T1000 (cell line): ENCODE measurements around the gene SUFU.

ENCODE experiments used
- DNase-seq: peaks from one replicate; lab custom pipeline; 2025; ENCODE audit warnings: mixed read lengths; lab: John Stamatoyannopoulos, UW

The SUFU gene

DNA sequence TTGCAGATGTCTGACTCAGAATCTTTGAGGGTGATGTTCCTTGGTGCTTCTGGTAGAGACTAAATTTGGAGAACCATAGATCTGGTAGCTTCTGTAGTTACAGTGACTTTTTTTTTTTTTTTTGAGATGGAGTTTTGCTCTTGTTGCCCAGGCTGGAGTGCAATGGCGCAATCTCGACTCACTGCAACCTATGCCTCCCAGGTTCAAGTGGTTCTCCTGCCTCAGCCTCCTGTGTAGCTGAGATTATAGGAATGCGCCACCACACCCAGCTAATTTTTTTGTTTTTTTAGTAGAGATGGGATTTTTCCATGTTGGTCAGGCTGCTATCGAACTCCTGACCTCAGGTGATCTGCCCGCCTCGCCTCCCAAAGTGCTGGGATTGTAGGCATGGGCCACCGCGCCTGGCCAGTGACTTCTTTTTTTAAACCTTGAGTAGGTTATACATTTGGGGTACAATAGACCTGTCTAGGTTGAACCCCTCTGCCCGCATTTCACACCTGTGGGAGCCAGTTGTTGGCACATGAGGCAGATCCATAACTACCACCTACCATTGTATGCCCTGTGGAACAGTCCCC is 47.0 kb downstream of the SUFU start:
- no peak for DNase-seq

DNA sequence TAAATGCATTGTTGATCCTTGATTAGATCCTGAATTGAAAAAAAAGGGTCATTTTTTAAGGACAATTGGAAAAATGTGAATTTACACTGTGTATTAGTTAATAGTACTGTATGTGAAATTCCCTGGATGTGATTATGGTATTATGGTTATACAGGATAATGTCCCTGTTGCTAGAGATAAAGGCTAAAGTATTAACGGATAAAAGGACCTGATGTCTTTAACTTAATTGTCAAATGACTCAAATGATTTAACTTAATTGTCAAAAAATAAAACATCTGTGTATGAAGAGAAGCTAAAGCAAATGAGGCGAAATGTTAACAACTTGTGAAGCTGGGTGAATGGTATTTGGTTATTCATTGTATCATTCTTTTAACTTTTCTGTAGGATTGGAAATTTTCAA is 48.8 kb downstream of the SUFU start:
- no peak for DNase-seq

DNA sequence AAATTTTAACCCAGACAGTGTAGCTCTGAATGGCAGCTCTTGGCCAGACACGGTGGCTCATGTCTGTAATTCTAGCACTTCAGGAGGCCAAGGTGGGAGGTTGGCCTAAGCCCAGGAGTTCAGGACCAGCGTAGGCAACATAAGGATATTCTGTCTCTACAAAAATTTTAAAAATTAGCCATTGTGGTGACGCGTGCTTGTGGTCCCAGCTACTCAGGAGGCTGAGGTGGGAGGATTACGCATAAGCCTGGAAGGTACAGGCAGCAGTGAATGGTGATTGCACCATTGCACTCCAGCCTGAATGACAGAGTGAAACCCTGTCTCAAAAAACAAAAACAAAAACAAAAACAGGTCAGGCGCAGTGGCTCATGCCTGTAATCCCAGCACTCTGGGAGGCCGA is 50.0 kb downstream of the SUFU start:
- DNase-seq: no peak

DNA sequence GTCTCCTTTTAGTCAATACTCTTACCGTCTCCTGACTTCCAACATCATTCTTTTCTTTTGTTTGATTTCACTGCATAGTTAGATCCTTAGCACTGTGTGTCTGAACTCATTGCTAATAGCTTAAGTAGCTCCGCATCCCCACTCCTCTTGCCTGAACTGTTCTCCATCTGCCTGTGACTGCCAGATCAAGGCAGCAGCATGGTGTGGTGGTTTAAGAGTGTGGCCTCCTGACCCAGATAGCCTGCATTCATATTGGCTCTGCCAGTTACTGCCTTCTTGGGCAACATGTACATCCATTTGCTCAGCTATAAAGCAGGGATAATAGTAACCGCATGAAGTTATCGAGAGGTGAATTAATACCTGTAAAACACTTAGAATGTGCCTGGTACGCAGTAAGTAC is 50.8 kb downstream of the SUFU start:
- DNase-seq: no peak

DNA sequence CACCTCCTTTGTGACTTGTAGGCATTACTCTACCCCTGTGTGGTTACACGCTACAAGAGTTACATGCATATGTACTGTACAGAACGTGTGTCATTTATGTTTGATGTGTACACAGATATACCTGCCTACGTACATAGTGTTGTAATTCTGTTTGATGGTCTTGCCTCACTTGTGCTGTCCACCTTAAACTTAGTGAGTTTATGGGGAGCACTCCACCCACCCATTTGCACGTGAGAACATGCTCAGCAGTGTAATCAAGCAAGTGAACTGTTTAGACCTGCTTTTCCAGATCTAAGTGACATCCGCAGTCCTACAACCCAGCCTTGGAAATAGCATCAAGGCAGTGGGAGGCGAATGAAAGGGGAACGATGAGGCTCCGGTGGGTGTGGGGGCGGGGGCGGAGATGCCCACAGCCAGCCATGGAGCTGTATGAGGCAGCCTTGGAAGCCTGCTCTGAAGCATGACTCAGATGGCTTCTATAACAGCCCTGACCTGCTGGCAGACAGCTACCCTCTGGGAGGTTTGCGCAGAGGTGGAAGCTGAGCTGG is 52.1 kb downstream of the SUFU start:
- DNase-seq: no peak

DNA sequence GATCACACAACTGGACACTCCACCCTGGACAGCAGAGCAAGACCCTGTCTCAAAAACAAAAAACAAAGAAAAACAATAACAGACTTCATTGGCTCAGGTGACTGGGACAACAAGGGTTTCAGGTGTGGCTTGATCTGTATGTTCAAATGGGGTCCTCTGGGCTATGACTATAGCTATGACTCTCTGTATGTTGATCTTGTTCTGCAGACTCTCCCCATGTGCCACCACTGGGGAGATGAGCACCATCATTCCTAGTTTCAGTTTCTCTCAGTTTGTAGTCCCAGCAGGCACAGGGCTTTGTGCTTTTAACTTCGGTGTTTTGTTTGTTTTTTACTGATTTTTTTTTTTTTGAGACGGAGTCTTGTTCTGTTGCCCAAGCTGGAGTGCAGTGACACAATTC is 53.8 kb downstream of the SUFU start:
- DNase-seq: no peak

DNA sequence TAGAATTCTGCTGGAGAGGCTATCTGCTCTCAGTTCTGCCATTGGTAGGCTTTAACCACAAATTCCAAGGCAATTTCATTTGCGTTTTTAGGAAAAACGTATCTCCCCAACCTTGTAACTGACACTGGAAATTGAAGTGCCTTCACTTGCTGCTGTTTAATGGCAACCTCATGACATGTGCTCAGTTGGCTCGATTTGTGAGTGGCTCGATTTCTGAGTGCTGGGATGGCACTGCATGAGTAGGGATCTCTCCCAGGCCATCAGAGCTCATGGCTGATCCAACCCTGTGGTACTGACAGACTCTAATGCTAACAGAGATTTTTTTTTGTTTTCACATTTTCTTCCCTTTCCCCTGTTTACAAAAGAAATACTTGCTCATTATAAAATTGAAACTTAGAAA is 56.0 kb downstream of the SUFU start:
- DNase-seq: no peak

DNA sequence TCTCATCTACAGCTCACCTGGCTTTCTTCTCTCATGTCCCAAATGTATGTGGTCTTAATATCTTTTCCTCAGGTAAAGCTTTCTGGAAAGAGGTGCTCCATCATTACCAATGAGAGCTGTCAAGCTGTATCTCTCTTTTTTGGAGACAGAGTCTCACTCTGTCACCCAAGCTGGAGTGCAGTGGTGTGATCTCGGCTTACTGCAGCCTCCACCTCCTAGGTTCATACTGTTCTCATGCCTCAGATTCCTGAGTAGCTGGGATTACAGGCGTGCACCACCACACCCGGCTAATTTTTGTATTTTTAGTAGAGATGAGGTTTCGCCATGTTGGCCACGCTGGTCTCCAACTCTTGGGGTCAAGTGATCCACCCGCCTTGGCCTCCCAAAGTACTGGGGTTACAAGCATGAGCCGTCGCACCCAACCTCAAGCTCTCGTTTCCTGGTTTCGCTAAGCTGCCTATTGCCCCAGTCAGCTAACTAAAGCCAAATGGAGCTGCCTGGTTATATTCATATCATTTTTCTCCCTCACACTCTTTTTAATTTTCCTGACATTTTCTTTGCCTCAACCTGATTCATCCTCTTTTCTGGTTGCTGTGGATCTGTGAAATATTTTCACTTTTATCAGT is 60.5 kb downstream of the SUFU start:
- DNase-seq: no peak

DNA sequence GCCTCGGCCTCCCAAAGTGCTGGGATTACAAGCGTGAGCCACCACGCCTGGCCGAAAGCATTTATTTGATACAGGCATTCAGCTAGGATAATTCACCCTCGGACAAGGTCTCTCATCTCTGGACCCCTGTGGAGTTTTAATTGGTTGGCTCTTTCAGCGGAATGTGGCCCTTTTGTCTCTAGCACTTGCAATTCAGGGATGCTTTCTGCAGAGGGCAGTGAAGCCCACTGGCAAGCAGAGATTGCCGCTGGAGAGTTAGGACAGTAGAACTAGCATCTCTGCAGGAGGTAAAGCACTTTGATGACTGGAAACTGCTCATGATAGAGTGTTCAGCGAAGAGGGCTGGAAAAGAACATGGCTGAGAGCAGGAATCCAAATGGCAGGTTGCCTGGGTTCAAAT is 62.0 kb downstream of the SUFU start:
- DNase-seq: no peak

DNA sequence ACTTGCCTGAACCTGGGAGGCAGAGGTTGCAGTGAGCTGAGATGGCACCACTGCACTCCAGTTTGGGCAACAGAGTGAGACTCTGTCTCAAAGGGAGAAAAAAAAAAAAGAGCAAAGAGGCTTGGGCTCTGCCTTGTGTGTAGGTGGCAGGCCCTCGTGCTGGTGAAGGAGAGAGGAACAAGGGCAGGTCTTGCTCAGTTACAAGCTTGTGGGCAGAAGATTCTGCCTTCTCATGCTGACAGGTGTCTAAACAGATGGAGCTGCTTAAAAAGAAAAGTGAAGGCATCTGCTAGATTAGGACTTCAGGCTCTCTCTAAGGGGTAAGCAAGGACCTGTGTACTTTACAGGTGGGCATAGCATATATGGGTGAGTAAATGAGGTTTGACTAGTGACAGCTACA is 75.0 kb downstream of the SUFU start:
- no peak for DNase-seq

DNA sequence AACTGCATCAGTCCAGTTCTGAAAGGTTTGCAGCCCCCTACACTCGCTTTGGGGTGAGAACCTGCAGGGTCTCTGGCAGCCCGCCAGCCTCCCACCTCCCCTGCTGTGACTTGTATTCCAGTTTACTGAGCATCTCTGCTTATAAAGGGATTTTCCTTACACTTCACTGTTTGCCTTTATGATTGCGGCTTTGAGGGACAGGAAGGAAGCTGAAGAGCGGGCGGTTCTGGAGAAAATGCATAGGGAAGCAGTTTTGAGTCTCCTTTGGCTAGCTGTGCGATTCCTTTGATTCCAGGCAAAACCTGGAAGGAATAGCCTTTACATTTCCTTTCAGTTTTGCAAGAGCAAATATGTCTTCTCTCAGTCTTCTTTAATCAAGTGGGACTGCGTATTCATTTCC is 75.6 kb downstream of the SUFU start:
- DNase-seq: no peak

DNA sequence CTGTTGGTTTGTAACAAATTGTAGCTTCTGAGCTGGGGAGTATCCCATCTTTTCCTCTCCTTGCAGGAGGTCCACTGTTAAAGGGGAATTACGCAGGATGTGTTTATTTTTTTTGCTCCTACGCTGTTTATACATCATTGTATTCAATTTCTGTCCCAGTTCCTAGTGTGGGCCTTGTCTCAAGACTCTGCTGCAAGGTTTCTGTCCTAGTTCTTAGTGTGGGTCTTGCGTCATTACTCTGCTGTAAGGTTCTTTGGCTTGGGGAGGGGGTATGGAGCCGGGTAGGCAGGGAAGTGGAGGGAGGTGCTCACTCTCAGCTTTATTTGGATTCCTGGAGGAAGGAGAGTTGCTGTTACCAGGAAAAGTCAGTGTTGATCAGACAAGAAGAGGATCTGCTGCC is 76.5 kb downstream of the SUFU start:
- DNase-seq: no peak

DNA sequence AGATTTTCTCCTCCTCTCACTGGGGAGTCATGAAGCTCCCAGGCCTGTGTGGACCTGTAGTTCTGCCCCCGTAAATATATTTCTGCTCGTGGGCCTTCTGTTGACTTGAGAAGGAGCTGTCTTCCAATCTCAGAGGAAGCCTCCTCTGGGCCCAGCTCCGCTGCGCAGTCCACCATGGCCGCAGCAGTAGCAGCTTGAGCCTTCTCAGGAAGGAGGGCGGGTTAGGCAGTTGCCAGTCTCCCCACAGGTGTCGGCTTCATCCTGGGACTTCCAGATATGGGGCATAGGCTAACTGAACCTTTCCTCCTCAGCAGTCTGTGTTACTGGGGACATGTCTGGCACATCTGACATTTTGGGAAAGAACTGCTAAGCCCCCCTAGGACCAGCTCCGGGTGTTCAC is 77.6 kb downstream of the SUFU start:
- DNase-seq: no peak

DNA sequence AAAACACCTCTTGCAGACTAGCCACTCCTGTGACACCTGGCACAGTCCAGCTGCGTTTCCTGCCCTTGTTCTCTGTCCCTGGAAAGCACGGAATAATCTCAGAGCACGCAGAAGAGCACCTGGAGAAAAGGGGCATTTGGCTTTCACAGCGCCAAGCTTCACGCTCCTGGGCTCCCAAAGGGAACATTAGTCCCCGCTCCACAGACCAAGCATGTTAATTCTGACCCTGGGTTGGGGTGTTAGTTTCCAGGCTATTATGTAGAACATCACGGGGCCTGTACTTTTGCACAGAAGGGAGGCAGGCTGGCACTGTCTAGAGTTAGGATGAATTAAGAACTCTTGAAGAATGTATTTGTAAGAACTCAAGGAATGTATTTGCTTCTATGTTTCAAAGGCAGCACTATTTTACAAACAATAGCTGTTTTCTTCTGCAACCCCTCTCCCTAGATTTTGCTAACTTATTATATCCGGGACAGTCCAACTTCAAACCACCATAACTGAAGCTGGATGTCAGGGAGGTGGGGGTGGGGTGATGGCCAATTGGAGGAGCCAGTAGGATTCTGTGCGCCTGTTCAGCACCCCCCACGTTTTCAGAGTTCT is 78.3 kb downstream of the SUFU start:
- no peak for DNase-seq

DNA sequence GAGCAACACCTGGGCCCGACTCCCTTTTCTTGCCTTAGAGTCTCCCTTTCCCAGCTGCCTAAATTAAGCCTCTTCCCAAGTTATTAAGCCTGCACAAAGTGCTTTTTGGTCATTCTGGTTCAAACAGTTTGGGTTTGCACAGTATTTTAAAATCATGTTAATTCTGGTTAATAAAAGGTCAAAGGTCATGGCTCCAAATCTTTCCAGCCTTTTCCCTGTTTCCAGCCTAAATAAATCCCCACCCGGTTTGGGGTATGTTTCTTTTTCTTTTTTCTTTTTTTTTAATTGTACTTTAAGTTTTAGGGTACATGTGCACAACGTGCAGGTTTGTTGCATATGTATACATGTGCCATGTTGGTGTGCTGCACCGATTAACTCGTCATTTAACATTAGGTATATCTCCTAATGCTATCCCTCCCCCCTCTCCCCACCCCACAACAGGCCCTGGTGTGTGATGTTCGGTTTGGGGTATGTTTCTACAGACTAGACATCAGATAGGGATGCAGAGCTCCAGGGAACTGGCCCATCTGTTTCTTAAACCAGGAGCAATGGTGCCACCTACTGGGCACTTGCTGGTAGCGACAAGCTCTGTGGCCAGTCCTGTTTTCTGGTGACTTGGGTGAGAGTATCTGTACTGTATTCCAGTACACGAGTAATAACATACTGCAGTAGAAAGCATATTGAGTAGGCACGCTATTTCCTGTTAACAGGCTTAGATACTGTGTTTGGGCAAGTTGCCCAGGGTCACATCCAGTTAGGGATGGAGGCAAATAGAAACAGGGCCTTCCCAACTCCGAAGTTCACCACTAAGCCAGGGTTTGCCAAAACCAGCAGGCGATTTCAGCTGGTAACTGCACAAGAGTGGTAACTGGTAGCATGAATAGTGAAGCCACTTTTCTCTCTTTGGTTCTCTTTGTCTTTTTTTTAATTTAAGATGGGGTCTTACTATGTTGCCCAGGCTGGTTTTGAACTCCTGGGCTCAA is 80.0 kb downstream of the SUFU start:
- DNase-seq: peak; percentile 74

DNA sequence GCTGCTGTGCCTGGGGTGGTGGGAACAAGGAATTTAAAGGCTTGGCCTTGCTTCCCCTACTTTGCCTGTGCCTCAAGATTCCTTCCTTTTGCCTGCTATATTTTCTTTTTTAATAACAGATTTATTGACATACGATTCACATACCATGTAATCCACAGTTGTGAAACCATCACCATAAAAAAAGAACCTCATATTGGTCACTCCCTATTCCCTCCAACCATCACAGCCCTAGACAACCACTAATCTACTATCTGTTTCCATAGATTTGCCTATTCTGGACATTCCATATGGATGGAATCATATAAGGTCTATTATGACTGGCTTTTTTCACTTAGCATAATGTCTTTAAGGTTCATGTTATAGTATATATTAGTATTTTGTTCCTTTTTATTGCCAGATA is 81.3 kb downstream of the SUFU start:
- no peak for DNase-seq

DNA sequence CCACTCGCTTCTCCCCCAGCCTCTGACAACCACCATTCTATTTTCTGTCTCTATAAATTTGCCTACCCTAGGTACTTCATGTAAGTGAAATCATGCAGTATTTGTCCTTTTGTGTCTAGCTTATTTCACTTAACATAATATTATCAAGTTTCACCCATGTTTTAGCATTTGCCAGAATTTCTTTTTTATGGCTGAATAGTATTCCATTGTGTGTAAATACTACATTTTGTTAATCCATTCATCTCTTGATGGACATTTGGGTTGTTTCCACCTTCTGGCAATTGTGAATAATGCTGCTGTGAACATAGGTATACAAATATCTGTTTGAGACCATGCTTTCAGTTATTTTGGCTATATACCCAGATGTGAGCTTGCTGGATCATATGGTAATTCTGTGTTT is 83.1 kb downstream of the SUFU start:
- no peak for DNase-seq

DNA sequence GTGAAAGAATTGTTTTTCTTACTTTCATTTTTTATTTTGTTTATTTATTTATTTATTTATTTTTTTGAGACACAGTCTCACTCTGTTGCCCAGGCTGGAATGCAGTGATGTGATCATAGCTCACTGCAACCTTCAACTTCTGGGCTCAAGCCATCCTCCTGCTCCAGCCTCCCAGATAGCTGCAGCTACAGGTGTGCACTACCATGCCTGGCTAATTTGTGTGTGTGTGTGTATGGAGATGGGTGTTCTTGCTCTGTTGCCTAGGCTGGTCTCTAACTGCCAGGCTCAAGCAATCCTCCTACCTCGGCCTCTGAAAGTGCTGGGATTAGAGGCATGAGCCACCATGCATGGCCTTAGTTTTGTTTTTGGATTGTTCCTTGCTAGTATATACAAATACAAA is 85.1 kb downstream of the SUFU start:
- DNase-seq: no peak

DNA sequence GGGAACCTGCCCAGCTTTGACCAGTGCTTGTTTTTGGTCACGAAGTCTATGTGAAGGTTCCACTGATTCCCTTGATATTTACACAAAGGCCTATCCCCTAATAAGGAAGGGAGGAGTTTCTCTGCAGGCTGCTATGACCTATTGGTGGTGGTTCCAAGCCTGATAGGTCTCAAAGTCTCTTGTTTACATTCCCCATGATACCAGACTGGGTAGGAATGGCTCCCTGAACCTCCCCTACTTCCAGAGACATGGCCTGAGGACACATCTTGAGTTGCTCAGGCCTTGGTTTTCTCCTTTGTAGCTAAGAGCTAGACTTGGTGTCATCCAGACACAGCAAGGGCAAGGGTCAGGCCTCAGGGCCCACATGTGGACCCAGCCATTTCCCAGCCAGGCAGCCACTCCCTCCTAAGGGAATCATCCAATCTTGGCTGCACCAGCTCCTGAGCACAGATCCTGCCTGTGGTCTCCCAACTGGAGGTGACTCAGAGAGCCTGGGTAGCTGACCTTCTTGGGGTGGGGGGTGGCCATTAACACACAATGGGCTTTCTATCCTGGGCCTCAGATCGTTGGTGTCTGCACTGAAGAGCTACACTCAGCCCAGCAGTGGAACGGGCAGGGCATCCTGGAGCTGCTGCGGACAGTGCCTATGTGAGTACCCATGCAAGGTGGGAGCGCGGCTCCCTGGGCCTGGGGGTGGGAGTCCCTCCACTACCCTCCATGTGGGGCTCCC is 89.5 kb downstream of the SUFU start:
- no peak for DNase-seq

DNA sequence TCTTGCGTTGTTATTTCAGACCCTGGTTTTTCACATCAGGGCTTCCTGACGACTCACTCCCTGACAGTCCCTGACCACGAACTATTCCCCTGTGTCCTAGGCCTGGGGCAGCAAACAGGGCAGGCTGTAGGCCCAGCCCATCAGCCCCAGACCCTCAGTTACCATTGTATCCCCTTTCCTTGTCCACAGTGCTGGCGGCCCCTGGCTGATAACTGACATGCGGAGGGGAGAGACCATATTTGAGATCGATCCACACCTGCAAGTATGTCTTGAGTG is 90.0 kb downstream of the SUFU start:
- DNase-seq: no peak

DNA sequence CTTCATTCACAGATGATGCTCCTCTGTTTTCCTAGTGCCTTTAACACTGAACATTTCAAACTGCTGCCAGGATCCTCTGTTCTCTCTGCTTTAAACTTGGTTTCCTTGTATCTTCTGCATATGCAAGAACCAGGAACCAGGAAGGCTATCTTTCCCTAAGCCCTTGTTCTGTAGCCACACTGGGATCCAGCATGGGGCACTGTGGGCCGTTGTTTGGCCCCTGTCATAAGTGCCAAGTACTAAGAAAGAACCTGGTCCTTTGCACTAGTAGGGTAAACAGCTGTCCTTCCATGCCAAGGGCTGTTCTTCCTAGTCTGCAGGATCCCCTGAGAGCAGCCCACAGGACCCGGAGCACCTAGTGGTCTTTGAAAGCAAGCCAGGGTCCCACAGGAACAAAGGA is 91.5 kb downstream of the SUFU start:
- DNase-seq: no peak

DNA sequence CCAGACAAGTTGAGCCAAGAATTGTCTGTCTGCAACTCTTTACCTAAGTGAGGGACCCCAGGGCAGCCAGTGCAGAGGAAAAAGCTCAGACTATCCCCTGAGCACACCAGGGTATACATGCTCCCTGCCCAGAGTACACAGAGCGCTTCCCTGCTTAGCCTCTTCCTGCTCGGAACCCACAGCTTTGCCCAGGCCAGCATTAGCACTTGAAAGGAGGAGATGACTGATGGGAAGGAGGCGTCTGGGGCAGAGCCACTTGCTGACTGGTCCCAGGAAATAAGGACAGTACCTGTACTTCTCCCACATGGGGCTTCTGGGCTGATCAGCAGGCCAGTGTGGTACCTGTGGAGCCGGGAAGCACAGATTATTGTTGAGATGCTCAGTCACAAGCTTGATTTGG is 92.1 kb downstream of the SUFU start:
- DNase-seq: no peak
